ENCODE results near the gene OSBPL3. TPM values are rescaled to one million over a fixed set of nuclear protein-coding genes. Genes with fewer than 3 reads are reported as not detected.

The OSBPL3 gene
- total and polyA plus RNA-seq, 2 donors (not counting 1 experiment from before 2014, with no cell fraction given) = 13.5 to 67.6 TPM

DNA sequence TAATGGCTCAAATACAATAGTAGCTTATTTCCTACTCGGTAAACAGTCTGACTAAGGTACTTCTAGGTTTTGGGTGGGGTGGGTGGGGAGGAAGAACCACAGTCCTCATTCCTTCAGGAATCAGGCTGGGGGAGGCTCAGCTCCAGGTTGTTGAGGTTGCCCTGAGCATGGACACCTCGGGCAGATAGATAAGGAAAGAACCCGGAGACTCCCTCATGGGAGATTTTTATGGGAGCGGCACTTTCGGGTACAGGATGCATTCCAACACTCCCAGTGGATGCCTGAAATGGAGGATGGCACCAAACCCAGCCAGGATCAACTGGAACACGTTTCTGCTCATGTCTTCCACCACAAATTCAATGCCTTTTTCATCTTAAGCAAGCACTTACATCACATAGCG lies 217.2 kb downstream of the OSBPL3 start:
- Histone ChIP-seq H3K4me2 (replicated peaks; ENCODE audit: low read depth, low read length, poor library complexity, severe bottlenecking) (no peak overlapping the region), H3K27ac (ENCODE audit: low read length in 2 of 2) (no peak overlapping the region), H3K9ac (ENCODE audit: low read length) (no peak overlapping the region), H4K20me1 (ENCODE audit: control insufficient read depth, insufficient read depth, low read length, poor library complexity, severe bottlenecking) (no peaks in the 10 kb centered on the region), H3K4me3 (ENCODE audit: control extremely low read depth in 1 of 5, extremely low read depth in 1 of 5, insufficient read depth in 1 of 5, low read depth in 2 of 5, low read length in 4 of 5) (no peak overlapping the region), H3K9me3 (ENCODE audit: control extremely low read depth in 1 of 3, control insufficient read depth in 2 of 3, insufficient read depth in 1 of 3, low read length in 2 of 3) (no peaks in the 10 kb centered on the region), H3K27me3 (replicated peaks in 1 of 4; ENCODE audit: control extremely low read depth in 1 of 4, control insufficient read depth in 3 of 4, insufficient read depth in 4 of 4, low read length in 3 of 4) (peaks cover 0 to 37% (median 25%) of the 10 kb centered on the region in 4 experiments), H2AFZ (ENCODE audit: insufficient read depth, low read depth, low read length, poor library complexity, severe bottlenecking) (no peak overlapping the region), H3K79me2 (ENCODE audit: control insufficient read depth, insufficient read depth, low read length) (no peaks in the 10 kb centered on the region), H3K36me3 (replicated peaks in 1 of 2; ENCODE audit: control extremely low read depth in 1 of 2, control insufficient read depth in 1 of 2, extremely low read depth in 1 of 2, insufficient read depth in 2 of 2, low read length in 1 of 2) (no peaks in the 10 kb centered on the region), H3K4me1 (ENCODE audit: control insufficient read depth in 2 of 2, insufficient read depth in 2 of 2, low read length in 2 of 2) (peaks cover 3 to 5% of the 10 kb centered on the region in 2 donors)
- DNase-seq = no peak
- intact Hi-C loops (cut with micrococcal nuclease) = no loop called here
- ChIA-PET CTCF (interaction anchor here (1.1 to 1.2 kb wide), 2 partner anchors 47 to 1216 kb away, joined by 3 to 4 read pairs; no protein-coding TSS in a partner anchor), POLR2A (no interaction called here)
- no peak for TF ChIP-seq EZH2 (IDR thresholded peaks at IDR 0.05; ENCODE audit: borderline replicate concordance, insufficient read depth, low read depth, low read length, poor library complexity, severe bottlenecking)
- TF ChIP-seq, protein P1, sequence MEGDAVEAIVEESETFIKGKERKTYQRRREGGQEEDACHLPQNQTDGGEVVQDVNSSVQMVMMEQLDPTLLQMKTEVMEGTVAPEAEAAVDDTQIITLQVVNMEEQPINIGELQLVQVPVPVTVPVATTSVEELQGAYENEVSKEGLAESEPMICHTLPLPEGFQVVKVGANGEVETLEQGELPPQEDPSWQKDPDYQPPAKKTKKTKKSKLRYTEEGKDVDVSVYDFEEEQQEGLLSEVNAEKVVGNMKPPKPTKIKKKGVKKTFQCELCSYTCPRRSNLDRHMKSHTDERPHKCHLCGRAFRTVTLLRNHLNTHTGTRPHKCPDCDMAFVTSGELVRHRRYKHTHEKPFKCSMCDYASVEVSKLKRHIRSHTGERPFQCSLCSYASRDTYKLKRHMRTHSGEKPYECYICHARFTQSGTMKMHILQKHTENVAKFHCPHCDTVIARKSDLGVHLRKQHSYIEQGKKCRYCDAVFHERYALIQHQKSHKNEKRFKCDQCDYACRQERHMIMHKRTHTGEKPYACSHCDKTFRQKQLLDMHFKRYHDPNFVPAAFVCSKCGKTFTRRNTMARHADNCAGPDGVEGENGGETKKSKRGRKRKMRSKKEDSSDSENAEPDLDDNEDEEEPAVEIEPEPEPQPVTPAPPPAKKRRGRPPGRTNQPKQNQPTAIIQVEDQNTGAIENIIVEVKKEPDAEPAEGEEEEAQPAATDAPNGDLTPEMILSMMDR (IDR thresholded peaks at IDR 0.05) = no peak
- ATAC-seq (ENCODE audit: low read depth) = no peak
- Mint-ChIP-seq H3K4me1 (peaks cover 8% of the 10 kb centered on the region), H3K4me3 (no peak overlapping the region), H3K27ac (no peak overlapping the region), H3K27me3 (peaks cover 73% of the 10 kb centered on the region), H3K9me3 (ENCODE audit: insufficient read depth) (no peaks in the 10 kb centered on the region)
- WGBS (ENCODE audit: insufficient coverage) = 88% methylated on average over 5 of the region's 7 CpGs

DNA sequence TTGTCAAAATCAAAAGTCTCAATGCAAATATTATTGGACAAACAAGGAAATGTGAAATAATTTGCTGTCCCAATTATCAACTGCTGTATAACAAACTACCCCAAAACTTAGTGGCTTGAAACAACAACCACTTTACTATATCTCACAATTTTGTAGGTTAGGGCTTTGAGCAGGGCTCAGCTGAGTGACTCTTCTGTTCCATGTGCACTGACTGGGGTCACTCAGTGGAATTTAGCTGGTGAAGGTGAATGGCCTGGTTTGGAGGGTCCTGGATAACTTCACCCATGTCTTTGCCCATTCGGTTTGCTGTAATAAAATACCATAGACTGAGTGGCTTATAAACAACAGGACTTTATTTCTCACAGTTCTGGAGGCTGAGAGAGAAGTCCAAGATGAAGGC lies 219.0 kb downstream of the OSBPL3 start:
- Histone ChIP-seq H3K27ac (ENCODE audit: low read length in 2 of 2) (no peak overlapping the region), H3K4me3 (ENCODE audit: control extremely low read depth in 1 of 5, extremely low read depth in 1 of 5, insufficient read depth in 1 of 5, low read depth in 2 of 5, low read length in 4 of 5) (no peak overlapping the region), H3K9ac (ENCODE audit: low read length) (no peak overlapping the region), H3K79me2 (ENCODE audit: control insufficient read depth, insufficient read depth, low read length) (no peaks in the 10 kb centered on the region), H3K4me2 (replicated peaks; ENCODE audit: low read depth, low read length, poor library complexity, severe bottlenecking) (no peak overlapping the region), H2AFZ (ENCODE audit: insufficient read depth, low read depth, low read length, poor library complexity, severe bottlenecking) (no peak overlapping the region), H3K36me3 (replicated peaks in 1 of 2; ENCODE audit: control extremely low read depth in 1 of 2, control insufficient read depth in 1 of 2, extremely low read depth in 1 of 2, insufficient read depth in 2 of 2, low read length in 1 of 2) (no peaks in the 10 kb centered on the region), H4K20me1 (ENCODE audit: control insufficient read depth, insufficient read depth, low read length, poor library complexity, severe bottlenecking) (no peaks in the 10 kb centered on the region), H3K27me3 (replicated peaks in 1 of 4; ENCODE audit: control extremely low read depth in 1 of 4, control insufficient read depth in 3 of 4, insufficient read depth in 4 of 4, low read length in 3 of 4) (peaks cover 0 to 53% (median 33%) of the 10 kb centered on the region in 4 experiments), H3K4me1 (ENCODE audit: control insufficient read depth in 2 of 2, insufficient read depth in 2 of 2, low read length in 2 of 2) (peaks cover 16 to 18% of the 10 kb centered on the region in 2 donors), H3K9me3 (ENCODE audit: control extremely low read depth in 1 of 3, control insufficient read depth in 2 of 3, insufficient read depth in 1 of 3, low read length in 2 of 3) (peaks cover 0 to 3% (median 0%) of the 10 kb centered on the region in 3 donors)
- Mint-ChIP-seq H3K9me3 (ENCODE audit: insufficient read depth) (no peaks in the 10 kb centered on the region), H3K4me1 (peaks cover 18% of the 10 kb centered on the region), H3K27ac (no peak overlapping the region), H3K27me3 (peaks cover 74% of the 10 kb centered on the region), H3K4me3 (no peak overlapping the region)
- POLR2A ChIA-PET = no interaction called here
- DNase-seq (no peak), ATAC-seq (ENCODE audit: low read depth) (no peak)
- no CpG with 5 or more reads among the region's 1 CpG for WGBS (ENCODE audit: insufficient coverage)
- intact Hi-C loops (cut with micrococcal nuclease) = no loop called here
- TF ChIP-seq, protein P1 (IDR thresholded peaks at IDR 0.05) = no peak
- TF ChIP-seq EZH2 (IDR thresholded peaks at IDR 0.05; ENCODE audit: borderline replicate concordance, insufficient read depth, low read depth, low read length, poor library complexity, severe bottlenecking) = no peak
- CTCF ChIA-PET = interaction anchor here (0.8 to 1.5 kb wide), 3 partner anchors 12 to 52 kb away, joined by 3 read pairs; no protein-coding TSS in a partner anchor

All from B cell (primary cell).